ENCODE results near the gene C16orf92. TPM values are rescaled to one million over a fixed set of nuclear protein-coding genes. Genes with fewer than 3 reads are reported as not detected.

Gene C16orf92
- total RNA-seq, 1 experiment from 2014 or later: not detected

DNA sequence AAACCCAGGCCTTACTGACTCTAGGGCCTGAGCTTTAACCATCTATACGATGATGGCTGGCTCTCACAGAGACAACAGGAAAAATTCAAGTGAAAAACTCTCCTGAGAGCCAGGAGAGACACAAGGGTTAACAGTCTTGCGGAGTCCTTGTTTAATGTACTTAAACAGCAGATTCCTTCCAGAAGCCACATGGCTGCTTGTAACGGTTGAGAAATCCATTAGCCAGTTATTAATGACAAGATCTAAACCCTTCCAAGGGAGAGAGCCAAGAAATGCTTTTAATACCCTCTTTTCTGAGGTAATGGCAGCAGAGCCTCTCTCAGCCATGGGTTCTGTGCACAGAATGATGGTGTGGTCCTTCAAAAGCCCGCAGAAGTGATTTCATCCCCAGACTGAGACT lies 37.3 kb downstream of the C16orf92 start:
- DNase-seq (ENCODE audit: low read depth, low spot score) (no peak), ATAC-seq (no peak)
- Histone ChIP-seq H3K4me1 (ENCODE audit: control insufficient read depth, insufficient read depth, low read length) (peaks cover 15% of the 10 kb centered on the region), H3K27me3 (ENCODE audit: control insufficient read depth, insufficient read depth, low read length) (no peaks in the 10 kb centered on the region), H3K4me3 (ENCODE audit: low read depth in 2 of 2, low read length in 2 of 2) (no peak overlapping the region), H3K27ac (ENCODE audit: low read length) (no peak overlapping the region), H3K36me3 (ENCODE audit: control insufficient read depth, insufficient read depth, low read length) (no peaks in the 10 kb centered on the region; the same call in 1 of the 2 replicates), H3K9me3 (ENCODE audit: control insufficient read depth, insufficient read depth, low read depth, low read length) (no peaks in the 10 kb centered on the region)
- intact Hi-C loops (cut with micrococcal nuclease; ENCODE audit: unreplicated experiment) (no loop called here), in situ Hi-C loops (cut with HindIII; ENCODE audit: low pct_unique_long_range_greater_than_20kb, low sequenced_read_pairs) (no loop called here)
- ChIA-PET CTCF (no interaction called here), POLR2A (interaction anchor here (0.6 kb wide), 1 partner anchor 309 kb away, joined by 10 read pairs; no protein-coding TSS in a partner anchor)
- TF ChIP-seq CTCF (IDR thresholded peaks at IDR 0.05) (no peak), POLR2AphosphoS5 (IDR thresholded peaks at IDR 0.05; ENCODE audit: low read depth, low read length) (no peak), SIN3A (IDR thresholded peaks at IDR 0.05; ENCODE audit: borderline replicate concordance, insufficient read depth, low read depth, low read length) (no peak), TCF7L2 (IDR thresholded peaks at IDR 0.05; ENCODE audit: low read depth, low read length) (no peak)
- TF ChIP-seq, protein P1, sequence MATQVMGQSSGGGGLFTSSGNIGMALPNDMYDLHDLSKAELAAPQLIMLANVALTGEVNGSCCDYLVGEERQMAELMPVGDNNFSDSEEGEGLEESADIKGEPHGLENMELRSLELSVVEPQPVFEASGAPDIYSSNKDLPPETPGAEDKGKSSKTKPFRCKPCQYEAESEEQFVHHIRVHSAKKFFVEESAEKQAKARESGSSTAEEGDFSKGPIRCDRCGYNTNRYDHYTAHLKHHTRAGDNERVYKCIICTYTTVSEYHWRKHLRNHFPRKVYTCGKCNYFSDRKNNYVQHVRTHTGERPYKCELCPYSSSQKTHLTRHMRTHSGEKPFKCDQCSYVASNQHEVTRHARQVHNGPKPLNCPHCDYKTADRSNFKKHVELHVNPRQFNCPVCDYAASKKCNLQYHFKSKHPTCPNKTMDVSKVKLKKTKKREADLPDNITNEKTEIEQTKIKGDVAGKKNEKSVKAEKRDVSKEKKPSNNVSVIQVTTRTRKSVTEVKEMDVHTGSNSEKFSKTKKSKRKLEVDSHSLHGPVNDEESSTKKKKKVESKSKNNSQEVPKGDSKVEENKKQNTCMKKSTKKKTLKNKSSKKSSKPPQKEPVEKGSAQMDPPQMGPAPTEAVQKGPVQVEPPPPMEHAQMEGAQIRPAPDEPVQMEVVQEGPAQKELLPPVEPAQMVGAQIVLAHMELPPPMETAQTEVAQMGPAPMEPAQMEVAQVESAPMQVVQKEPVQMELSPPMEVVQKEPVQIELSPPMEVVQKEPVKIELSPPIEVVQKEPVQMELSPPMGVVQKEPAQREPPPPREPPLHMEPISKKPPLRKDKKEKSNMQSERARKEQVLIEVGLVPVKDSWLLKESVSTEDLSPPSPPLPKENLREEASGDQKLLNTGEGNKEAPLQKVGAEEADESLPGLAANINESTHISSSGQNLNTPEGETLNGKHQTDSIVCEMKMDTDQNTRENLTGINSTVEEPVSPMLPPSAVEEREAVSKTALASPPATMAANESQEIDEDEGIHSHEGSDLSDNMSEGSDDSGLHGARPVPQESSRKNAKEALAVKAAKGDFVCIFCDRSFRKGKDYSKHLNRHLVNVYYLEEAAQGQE (IDR thresholded peaks at IDR 0.05; ENCODE audit: insufficient read depth in 1 of 2, low read depth in 2 of 2, low read length in 1 of 2): no peak
- no TSS peak for BruUV-seq (replicated peaks)

DNA sequence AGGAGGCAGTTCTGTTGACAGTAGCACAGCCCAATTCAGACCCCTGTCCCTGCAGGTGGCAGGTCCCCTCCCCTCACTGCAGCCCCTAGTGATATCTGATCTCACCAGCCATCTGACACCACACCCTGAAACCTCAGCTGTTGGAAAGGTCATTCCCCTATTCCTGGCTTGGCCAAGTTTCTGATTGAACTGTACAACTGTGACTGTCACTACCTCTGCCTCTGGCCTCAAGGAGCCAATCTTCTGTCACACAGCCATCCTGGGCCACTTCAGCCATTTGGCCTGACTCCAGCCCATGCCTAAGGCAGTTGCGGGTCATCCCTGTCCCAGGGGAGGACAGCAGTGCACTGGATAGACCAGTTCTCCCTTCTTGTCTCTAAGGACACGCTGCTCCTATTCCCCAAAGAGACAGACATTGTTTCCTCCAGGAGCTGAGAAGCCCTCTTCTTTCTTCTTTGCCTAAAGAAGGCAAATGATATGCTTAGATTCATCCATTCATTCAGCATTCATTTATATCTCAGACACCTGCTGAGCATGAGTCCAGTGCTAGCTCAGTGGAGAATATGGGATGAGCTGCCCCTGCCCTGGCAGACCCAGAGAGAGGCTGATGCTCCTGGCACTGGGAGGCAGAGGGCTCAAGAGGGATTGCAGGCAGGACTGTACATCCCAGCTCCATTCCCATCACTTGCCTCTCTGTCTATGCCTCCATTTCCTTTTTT lies 38.0 kb downstream of the C16orf92 start:
- H3K36me3 ChIP-seq (ENCODE audit: control insufficient read depth, insufficient read depth, low read length): no peaks in the 10 kb centered on the region; the same call in 1 of the 2 replicates
- TF ChIP-seq POLR2AphosphoS5 (IDR thresholded peaks at IDR 0.05; ENCODE audit: low read depth, low read length): no peak
- TF ChIP-seq, protein P1 (IDR thresholded peaks at IDR 0.05; ENCODE audit: insufficient read depth in 1 of 2, low read depth in 2 of 2, low read length in 1 of 2): no peak
- no peak for TF ChIP-seq SIN3A (IDR thresholded peaks at IDR 0.05; ENCODE audit: borderline replicate concordance, insufficient read depth, low read depth, low read length)
- TF ChIP-seq CTCF (IDR thresholded peaks at IDR 0.05): no peak
- TF ChIP-seq TCF7L2 (IDR thresholded peaks at IDR 0.05; ENCODE audit: low read depth, low read length): no peak
- no peak for ATAC-seq
- H3K4me3 ChIP-seq (ENCODE audit: low read depth in 2 of 2, low read length in 2 of 2): no peak overlapping the region
- CTCF ChIA-PET: interaction anchor here (0.7 kb wide), 1 partner anchor 244 kb away, joined by 5 read pairs; no protein-coding TSS in a partner anchor
- no peaks in the 10 kb centered on the region for H3K9me3 ChIP-seq (ENCODE audit: control insufficient read depth, insufficient read depth, low read depth, low read length)
- BruUV-seq (replicated peaks): no TSS peak
- POLR2A ChIA-PET: interaction anchor here (0.6 kb wide), 1 partner anchor 8 kb away, joined by 4 read pairs; no protein-coding TSS in a partner anchor
- in situ Hi-C loops (cut with HindIII; ENCODE audit: low pct_unique_long_range_greater_than_20kb, low sequenced_read_pairs): no loop called here
- intact Hi-C loops (cut with micrococcal nuclease; ENCODE audit: unreplicated experiment): no loop called here
- DNase-seq (ENCODE audit: low read depth, low spot score): no peak
- H3K27me3 ChIP-seq (ENCODE audit: control insufficient read depth, insufficient read depth, low read length): no peaks in the 10 kb centered on the region
- H3K27ac ChIP-seq (ENCODE audit: low read length): no peak overlapping the region
- peaks cover 13% of the 10 kb centered on the region for H3K4me1 ChIP-seq (ENCODE audit: control insufficient read depth, insufficient read depth, low read length)
